HepG2 (cell line): Measurements from ENCODE around the gene PGP. TPM values are rescaled to one million over a fixed set of nuclear protein-coding genes. Genes with fewer than 3 reads are reported as not detected.

ENCODE experiments used
- HNRNPLL ChIP-seq: fragments of 200-400 bp; formaldehyde crosslinking; IDR thresholded peaks from 2 replicates; pipeline ENCODE4 v1.6.1; 2017; ENCODE audit warnings: mild to moderate bottlenecking, low read depth, low read length; ENCODE audit not compliant: poor library complexity, severe bottlenecking
- KDM4B ChIP-seq: sonication (generic); formaldehyde crosslinking; IDR thresholded peaks from 2 replicates; pipeline ENCODE4 v1.4.0; 2020; ENCODE audit warnings: missing genetic modification reagents
- KLF6 ChIP-seq: IDR thresholded peaks from 2 replicates; pipeline ENCODE4 v1.8.0; 2016; ENCODE audit warnings: missing biosample characterization, missing genetic modification reagents
- MTA3 ChIP-seq: sonication (generic); formaldehyde crosslinking; IDR thresholded peaks from 2 replicates; pipeline ENCODE4 v1.4.0; 2020; ENCODE audit warnings: missing genetic modification reagents
- NCOR1 ChIP-seq: fragments of 200-600 bp; sonication (generic); IDR thresholded peaks from 2 replicates; pipeline ENCODE4 v1.7.0; 2017; ENCODE audit warnings: antibody characterized with exemption, low read length, borderline replicate concordance
- RAD21 ChIP-seq: fragments of 450-650 bp; formaldehyde crosslinking; IDR thresholded peaks from 2 replicates; pipeline ENCODE4 v1.5.0; 2020; ENCODE audit warnings: mild to moderate bottlenecking
- TFDP1 ChIP-seq: IDR thresholded peaks from 2 replicates; pipeline ENCODE4 v1.6.1; 2016; ENCODE audit warnings: missing compliant biosample characterization, missing genetic modification reagents, borderline replicate concordance
- ZNF251 ChIP-seq: sonication (generic); formaldehyde crosslinking; IDR thresholded peaks from 2 replicates; pipeline ENCODE4 v1.9.0; 2021; ENCODE audit warnings: mild to moderate bottlenecking, missing genetic modification reagents
- polyA plus RNA-seq, 8 experiments: library from polyadenylated mRNA; depleted of rRNA in 3 of 8; stranded (reverse) in 7 of 8; unstranded in 1 of 8; fragments of >200 nt; fragmentation: Illumina TruSeq in 4 of 8; extraction: Trizol in 4 of 8; gene quantifications; 2 replicates each; pipeline versions ENCODE4 v1.2.1 to v1.2.3, GENCODE V29; 2011 to 2016; ENCODE audit warnings: low read depth in 4 of 8, missing spikeins in 1 of 8, mixed read lengths in 1 of 8; ENCODE audit not compliant: insufficient read depth in 1 of 8
- total RNA-seq, 5 experiments: library from RNA; depleted of rRNA; stranded (reverse); fragments of >200 nt; fragmentation: Illumina TruSeq; extraction: Trizol; gene quantifications; 2 replicates each; pipeline ENCODE4 v1.2.3, GENCODE V29; 2016; ENCODE audit warnings: low read depth in 1 of 5
- TF ChIP-seq, protein P1 (sequence below): sonication (generic); formaldehyde crosslinking; IDR thresholded peaks from 2 replicates; pipeline ENCODE4 v1.5.1; 2020; ENCODE audit warnings: mild to moderate bottlenecking, missing genetic modification reagents, moderate library complexity
- TF ChIP-seq, protein P2 (sequence below): sonication (generic); formaldehyde crosslinking; IDR thresholded peaks from 2 replicates; pipeline ENCODE4 v1.8.1; 2022; ENCODE audit warnings: low read depth, mild to moderate bottlenecking, missing genetic modification reagents
- TF ChIP-seq, protein P3 (sequence below): sonication (generic); formaldehyde crosslinking; IDR thresholded peaks from 2 replicates; pipeline ENCODE4 v1.5.1; 2020; ENCODE audit warnings: mild to moderate bottlenecking, moderate library complexity, missing genetic modification reagents
- TF ChIP-seq, protein P4 (sequence below): sonication (generic); formaldehyde crosslinking; IDR thresholded peaks from 2 replicates; pipeline ENCODE4 v1.4.0; 2020; ENCODE audit warnings: missing genetic modification reagents, borderline replicate concordance
- TF ChIP-seq, protein P5 (sequence below): sonication (generic); formaldehyde crosslinking; IDR thresholded peaks from 2 replicates; pipeline ENCODE4 v1.4.0; 2020; ENCODE audit warnings: mild to moderate bottlenecking, missing genetic modification reagents

PGP gene
- total and polyA plus RNA-seq, 2 of the 13 experiments (the other 11 are each of a cell fraction or from before 2014, with no cell fraction given): 7.3 to 18.3 TPM

GRCh38 chr16:2189252-2189893 is 25.3 kb downstream of the PGP start (continued):
- TF ChIP-seq, protein P1, sequence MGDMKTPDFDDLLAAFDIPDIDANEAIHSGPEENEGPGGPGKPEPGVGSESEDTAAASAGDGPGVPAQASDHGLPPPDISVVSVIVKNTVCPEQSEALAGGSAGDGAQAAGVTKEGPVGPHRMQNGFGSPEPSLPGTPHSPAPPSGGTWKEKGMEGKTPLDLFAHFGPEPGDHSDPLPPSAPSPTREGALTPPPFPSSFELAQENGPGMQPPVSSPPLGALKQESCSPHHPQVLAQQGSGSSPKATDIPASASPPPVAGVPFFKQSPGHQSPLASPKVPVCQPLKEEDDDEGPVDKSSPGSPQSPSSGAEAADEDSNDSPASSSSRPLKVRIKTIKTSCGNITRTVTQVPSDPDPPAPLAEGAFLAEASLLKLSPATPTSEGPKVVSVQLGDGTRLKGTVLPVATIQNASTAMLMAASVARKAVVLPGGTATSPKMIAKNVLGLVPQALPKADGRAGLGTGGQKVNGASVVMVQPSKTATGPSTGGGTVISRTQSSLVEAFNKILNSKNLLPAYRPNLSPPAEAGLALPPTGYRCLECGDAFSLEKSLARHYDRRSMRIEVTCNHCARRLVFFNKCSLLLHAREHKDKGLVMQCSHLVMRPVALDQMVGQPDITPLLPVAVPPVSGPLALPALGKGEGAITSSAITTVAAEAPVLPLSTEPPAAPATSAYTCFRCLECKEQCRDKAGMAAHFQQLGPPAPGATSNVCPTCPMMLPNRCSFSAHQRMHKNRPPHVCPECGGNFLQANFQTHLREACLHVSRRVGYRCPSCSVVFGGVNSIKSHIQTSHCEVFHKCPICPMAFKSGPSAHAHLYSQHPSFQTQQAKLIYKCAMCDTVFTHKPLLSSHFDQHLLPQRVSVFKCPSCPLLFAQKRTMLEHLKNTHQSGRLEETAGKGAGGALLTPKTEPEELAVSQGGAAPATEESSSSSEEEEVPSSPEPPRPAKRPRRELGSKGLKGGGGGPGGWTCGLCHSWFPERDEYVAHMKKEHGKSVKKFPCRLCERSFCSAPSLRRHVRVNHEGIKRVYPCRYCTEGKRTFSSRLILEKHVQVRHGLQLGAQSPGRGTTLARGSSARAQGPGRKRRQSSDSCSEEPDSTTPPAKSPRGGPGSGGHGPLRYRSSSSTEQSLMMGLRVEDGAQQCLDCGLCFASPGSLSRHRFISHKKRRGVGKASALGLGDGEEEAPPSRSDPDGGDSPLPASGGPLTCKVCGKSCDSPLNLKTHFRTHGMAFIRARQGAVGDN (CRISPR knock-in tag): peak; percentile 59
- TF ChIP-seq KLF6 (CRISPR knock-in tag) (no peak), RAD21 (no peak), KDM4B (CRISPR knock-in tag) (no peak), HNRNPLL (no peak), NCOR1 (peak; percentile 40; the same call in 1 of the 2 replicates), TFDP1 (no peak), MTA3 (CRISPR knock-in tag) (no peak), ZNF251 (no peak)
- TF ChIP-seq, protein P2, sequence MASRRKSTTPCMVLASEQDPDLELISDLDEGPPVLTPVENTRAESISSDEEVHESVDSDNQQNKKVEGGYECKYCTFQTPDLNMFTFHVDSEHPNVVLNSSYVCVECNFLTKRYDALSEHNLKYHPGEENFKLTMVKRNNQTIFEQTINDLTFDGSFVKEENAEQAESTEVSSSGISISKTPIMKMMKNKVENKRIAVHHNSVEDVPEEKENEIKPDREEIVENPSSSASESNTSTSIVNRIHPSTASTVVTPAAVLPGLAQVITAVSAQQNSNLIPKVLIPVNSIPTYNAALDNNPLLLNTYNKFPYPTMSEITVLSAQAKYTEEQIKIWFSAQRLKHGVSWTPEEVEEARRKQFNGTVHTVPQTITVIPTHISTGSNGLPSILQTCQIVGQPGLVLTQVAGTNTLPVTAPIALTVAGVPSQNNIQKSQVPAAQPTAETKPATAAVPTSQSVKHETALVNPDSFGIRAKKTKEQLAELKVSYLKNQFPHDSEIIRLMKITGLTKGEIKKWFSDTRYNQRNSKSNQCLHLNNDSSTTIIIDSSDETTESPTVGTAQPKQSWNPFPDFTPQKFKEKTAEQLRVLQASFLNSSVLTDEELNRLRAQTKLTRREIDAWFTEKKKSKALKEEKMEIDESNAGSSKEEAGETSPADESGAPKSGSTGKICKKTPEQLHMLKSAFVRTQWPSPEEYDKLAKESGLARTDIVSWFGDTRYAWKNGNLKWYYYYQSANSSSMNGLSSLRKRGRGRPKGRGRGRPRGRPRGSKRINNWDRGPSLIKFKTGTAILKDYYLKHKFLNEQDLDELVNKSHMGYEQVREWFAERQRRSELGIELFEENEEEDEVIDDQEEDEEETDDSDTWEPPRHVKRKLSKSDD (CRISPR knock-in tag): 0 out of 2 replicates have a peak, but pooled peaks have one; percentile 31
- TF ChIP-seq, protein P3, sequence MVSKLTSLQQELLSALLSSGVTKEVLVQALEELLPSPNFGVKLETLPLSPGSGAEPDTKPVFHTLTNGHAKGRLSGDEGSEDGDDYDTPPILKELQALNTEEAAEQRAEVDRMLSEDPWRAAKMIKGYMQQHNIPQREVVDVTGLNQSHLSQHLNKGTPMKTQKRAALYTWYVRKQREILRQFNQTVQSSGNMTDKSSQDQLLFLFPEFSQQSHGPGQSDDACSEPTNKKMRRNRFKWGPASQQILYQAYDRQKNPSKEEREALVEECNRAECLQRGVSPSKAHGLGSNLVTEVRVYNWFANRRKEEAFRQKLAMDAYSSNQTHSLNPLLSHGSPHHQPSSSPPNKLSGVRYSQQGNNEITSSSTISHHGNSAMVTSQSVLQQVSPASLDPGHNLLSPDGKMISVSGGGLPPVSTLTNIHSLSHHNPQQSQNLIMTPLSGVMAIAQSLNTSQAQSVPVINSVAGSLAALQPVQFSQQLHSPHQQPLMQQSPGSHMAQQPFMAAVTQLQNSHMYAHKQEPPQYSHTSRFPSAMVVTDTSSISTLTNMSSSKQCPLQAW (CRISPR knock-in tag): no peak
- TF ChIP-seq, protein P4, sequence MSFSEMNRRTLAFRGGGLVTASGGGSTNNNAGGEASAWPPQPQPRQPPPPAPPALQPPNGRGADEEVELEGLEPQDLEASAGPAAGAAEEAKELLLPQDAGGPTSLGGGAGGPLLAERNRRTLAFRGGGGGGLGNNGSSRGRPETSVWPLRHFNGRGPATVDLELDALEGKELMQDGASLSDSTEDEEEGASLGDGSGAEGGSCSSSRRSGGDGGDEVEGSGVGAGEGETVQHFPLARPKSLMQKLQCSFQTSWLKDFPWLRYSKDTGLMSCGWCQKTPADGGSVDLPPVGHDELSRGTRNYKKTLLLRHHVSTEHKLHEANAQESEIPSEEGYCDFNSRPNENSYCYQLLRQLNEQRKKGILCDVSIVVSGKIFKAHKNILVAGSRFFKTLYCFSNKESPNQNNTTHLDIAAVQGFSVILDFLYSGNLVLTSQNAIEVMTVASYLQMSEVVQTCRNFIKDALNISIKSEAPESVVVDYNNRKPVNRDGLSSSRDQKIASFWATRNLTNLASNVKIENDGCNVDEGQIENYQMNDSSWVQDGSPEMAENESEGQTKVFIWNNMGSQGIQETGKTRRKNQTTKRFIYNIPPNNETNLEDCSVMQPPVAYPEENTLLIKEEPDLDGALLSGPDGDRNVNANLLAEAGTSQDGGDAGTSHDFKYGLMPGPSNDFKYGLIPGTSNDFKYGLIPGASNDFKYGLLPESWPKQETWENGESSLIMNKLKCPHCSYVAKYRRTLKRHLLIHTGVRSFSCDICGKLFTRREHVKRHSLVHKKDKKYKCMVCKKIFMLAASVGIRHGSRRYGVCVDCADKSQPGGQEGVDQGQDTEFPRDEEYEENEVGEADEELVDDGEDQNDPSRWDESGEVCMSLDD (CRISPR knock-in tag): 0 out of 2 replicates have a peak, but pooled peaks have one; percentile 56
- TF ChIP-seq, protein P5, sequence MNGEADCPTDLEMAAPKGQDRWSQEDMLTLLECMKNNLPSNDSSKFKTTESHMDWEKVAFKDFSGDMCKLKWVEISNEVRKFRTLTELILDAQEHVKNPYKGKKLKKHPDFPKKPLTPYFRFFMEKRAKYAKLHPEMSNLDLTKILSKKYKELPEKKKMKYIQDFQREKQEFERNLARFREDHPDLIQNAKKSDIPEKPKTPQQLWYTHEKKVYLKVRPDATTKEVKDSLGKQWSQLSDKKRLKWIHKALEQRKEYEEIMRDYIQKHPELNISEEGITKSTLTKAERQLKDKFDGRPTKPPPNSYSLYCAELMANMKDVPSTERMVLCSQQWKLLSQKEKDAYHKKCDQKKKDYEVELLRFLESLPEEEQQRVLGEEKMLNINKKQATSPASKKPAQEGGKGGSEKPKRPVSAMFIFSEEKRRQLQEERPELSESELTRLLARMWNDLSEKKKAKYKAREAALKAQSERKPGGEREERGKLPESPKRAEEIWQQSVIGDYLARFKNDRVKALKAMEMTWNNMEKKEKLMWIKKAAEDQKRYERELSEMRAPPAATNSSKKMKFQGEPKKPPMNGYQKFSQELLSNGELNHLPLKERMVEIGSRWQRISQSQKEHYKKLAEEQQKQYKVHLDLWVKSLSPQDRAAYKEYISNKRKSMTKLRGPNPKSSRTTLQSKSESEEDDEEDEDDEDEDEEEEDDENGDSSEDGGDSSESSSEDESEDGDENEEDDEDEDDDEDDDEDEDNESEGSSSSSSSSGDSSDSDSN (CRISPR knock-in tag): no peak
